Retinal pigment epithelial cell (primary cell): Measurements from ENCODE around the gene TBCC.

Experiments
- DNase-seq: peaks from one replicate; pipeline ENCODE4 v3.0.0-alpha.2; 2010; ENCODE audit warnings: low read depth
- H3K4me3 ChIP-seq: 2 replicates; pipeline ENCODE4 v1.5.1; 2011; ENCODE audit warnings: mild to moderate bottlenecking, low read length, control low read depth, moderate library complexity
- TF ChIP-seq, protein P1 (sequence below): conservative IDR thresholded peaks from 2 replicates; pipeline ENCODE4 v1.5.1; 2011; ENCODE audit warnings: low read depth, low read length, control low read depth, inconsistent platforms

The TBCC gene

DNA sequence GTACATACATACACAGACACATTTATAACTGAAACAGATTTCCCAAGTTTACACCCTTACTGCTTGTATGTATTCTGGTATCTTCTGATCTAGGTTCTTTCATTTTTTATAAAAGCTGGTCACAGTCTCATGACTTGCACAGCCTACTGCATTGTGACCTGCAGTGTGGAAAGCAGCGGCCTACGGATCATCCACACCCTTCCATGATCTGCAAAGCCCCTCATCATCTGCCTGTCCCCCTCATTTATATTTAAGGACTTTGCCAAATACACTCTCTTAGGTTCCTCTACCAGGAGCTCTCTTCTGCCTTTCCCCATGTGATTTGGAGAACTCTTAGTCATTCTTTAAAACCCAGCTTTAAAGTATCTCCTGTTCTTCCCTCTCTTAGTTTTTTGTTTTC lies 23.9 kb upstream of the TBCC start:
- H3K4me3 ChIP-seq = no peak overlapping the region
- no peak for DNase-seq
- TF ChIP-seq, protein P1, sequence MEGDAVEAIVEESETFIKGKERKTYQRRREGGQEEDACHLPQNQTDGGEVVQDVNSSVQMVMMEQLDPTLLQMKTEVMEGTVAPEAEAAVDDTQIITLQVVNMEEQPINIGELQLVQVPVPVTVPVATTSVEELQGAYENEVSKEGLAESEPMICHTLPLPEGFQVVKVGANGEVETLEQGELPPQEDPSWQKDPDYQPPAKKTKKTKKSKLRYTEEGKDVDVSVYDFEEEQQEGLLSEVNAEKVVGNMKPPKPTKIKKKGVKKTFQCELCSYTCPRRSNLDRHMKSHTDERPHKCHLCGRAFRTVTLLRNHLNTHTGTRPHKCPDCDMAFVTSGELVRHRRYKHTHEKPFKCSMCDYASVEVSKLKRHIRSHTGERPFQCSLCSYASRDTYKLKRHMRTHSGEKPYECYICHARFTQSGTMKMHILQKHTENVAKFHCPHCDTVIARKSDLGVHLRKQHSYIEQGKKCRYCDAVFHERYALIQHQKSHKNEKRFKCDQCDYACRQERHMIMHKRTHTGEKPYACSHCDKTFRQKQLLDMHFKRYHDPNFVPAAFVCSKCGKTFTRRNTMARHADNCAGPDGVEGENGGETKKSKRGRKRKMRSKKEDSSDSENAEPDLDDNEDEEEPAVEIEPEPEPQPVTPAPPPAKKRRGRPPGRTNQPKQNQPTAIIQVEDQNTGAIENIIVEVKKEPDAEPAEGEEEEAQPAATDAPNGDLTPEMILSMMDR = no peak

DNA sequence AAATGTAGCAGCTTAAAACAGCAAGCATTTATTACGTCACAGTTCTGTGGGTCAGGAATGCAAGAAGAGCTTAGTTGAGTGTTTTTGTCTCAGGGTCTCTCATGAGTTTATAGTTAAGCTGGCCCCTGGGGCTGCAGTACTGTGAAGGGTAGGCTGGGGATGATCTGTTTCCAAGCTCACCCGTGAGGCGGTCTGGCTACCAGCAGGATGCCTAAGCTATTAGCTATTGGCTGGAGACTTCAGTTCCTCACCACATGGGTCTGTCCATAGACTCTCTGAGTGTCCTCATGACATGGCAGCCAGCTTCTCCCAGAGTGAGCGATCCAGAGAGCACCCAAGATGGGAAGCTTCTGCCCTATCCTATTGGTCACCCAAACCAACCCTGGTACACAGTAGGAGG lies 23.1 kb upstream of the TBCC start:
- TF ChIP-seq, protein P1 = no peak
- DNase-seq = no peak
- H3K4me3 ChIP-seq = no peak overlapping the region

GRCh38 chr6:42766163-42766670 lies 20.3 kb upstream of the TBCC start:
- TF ChIP-seq, protein P1 = no peak
- no peak overlapping the region for H3K4me3 ChIP-seq
- DNase-seq = no peak

- H3K4me3 ChIP-seq = no peak overlapping the region
- DNase-seq = no peak
- TF ChIP-seq, protein P1 = no peak
These were observed 19.2 kb upstream of the TBCC start for GRCh38 chr6:42764911-42765648.

DNA sequence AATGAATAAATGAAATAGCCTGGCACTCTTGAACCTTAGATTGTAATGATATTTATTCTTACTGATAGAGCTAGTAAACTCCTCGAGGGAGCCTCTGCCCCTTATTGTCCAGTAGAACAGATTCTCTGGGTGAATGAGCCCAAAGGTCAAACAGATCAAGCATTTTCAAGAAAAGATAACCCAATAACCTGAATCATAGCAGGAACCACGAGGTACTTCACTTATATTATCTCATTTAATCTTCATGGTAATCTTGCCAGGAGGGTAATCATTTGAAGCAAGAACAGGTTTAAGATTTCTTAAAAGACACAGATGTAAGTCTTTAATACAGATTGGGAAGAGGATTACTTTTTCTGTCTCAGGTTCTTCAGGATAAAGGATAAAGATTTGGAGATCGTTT lies 17.0 kb upstream of the TBCC start:
- TF ChIP-seq, protein P1 = no peak
- no peak for DNase-seq
- no peak overlapping the region for H3K4me3 ChIP-seq

DNA sequence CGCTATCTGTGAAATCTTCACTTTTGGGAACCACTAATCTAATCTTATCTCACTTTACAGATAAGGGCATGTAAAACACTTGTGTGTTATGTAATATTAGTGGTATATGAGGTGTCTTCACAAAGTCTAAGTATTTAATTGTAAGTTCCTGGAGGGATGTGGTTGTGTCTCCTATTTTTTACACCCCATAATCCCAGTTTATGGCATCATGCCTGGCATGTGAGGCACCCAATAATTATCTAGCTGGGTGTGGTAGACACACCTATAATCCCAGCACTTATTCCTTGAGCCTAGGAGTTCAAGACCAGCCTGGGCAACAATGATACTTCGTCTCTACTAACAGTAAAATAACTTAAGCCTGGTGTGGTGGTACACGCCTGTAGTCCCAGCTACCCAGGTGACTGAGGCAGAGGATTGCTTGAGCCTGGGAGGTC lies 16.5 kb upstream of the TBCC start:
- no peak overlapping the region for H3K4me3 ChIP-seq
- TF ChIP-seq, protein P1 = no peak
- no peak for DNase-seq
